Neural cell (in vitro differentiated cells): ENCODE data around the gene SLC26A4. TPM values are rescaled to one million over a fixed set of nuclear protein-coding genes. Genes with fewer than 3 reads are reported as not detected.

Experiments
- H2AFZ ChIP-seq: fragments of 200-600, 300-800 bp; sonication (generic), shearing (Covaris generic); 2 replicates; pipeline ENCODE4 v1.6.0; 2014; ENCODE audit warnings: low read depth, mild to moderate bottlenecking, antibody characterized with exemption, low read length, moderate library complexity
- H3F3A ChIP-seq: fragments of 200-600 bp; shearing (Covaris generic); 2 replicates; pipeline ENCODE4 v1.6.1; 2016; ENCODE audit warnings: mild to moderate bottlenecking, moderate library complexity, mixed read lengths, antibody characterized with exemption, low read length; ENCODE audit not compliant: insufficient read depth, poor library complexity, severe bottlenecking
- H3K27ac ChIP-seq: fragments of 200-600, 300-800 bp; sonication (generic), shearing (Covaris generic); 2 replicates; pipeline ENCODE4 v1.5.1; 2014; ENCODE audit warnings: mild to moderate bottlenecking, low read length, moderate library complexity
- H3K27me3 ChIP-seq: fragments of 300-800, 200-600 bp; sonication (generic), shearing (Covaris generic); 2 replicates; pipeline ENCODE4 v1.6.0; 2014; ENCODE audit warnings: mild to moderate bottlenecking, low read depth, low read length, moderate library complexity; ENCODE audit not compliant: insufficient read depth
- H3K36me3 ChIP-seq: fragments of 300-800, 200-600 bp; sonication (generic), shearing (Covaris generic); 2 replicates; pipeline ENCODE4 v1.5.1; 2014; ENCODE audit warnings: mild to moderate bottlenecking, antibody characterized with exemption, low read length, moderate library complexity; ENCODE audit not compliant: insufficient read depth
- H3K4me2 ChIP-seq: fragments of 300-800, 200-600 bp; sonication (generic), shearing (Covaris generic); 2 replicates; pipeline ENCODE4 v1.6.0; 2014; ENCODE audit warnings: mild to moderate bottlenecking, low read length
- H3K4me3 ChIP-seq: fragments of 300-800, 200-600 bp; sonication (generic), shearing (Covaris generic); 2 replicates; pipeline ENCODE4 v1.5.1; 2014; ENCODE audit warnings: mild to moderate bottlenecking, low read length, moderate library complexity
- H3K79me2 ChIP-seq: fragments of 200-600 bp; shearing (Covaris generic); replicated peaks from 2 replicates; pipeline ENCODE4 v1.6.0; 2014; ENCODE audit warnings: mild to moderate bottlenecking, low read length, moderate library complexity; ENCODE audit not compliant: insufficient read depth
- H3K9ac ChIP-seq: fragments of 300-800, 200-600 bp; sonication (generic), shearing (Covaris generic); 2 replicates; pipeline ENCODE4 v1.6.1; 2016; ENCODE audit warnings: mild to moderate bottlenecking, low read length, mixed read lengths
- H3K9me2 ChIP-seq: fragments of 200-600 bp; shearing (Covaris generic); 2 replicates; pipeline ENCODE4 v1.6.1; 2016; ENCODE audit warnings: mild to moderate bottlenecking, low read length, mixed read lengths; ENCODE audit not compliant: insufficient read depth
- H3K9me3 ChIP-seq: fragments of 200-600, 300-800 bp; sonication (generic), shearing (Covaris generic); 2 replicates; pipeline ENCODE4 v1.6.1; 2016; ENCODE audit warnings: mild to moderate bottlenecking, mixed run types, low read length, moderate library complexity, mixed read lengths
- H4K20me1 ChIP-seq: fragments of 200-600 bp; shearing (Covaris generic); 2 replicates; pipeline ENCODE4 v1.6.1; 2016; ENCODE audit warnings: mild to moderate bottlenecking, mixed run types; ENCODE audit not compliant: insufficient read depth
- CTCF ChIP-seq: fragments of 450-650 bp; IDR thresholded peaks from 2 replicates; pipeline ENCODE4 v1.5.1; 2014; ENCODE audit warnings: antibody characterized with exemption, mild to moderate bottlenecking, moderate library complexity; ENCODE audit not compliant: poor library complexity, severe bottlenecking
- EP300 ChIP-seq: fragments of 450-650 bp; conservative IDR thresholded peaks from 2 replicates; pipeline ENCODE4 v1.6.1; 2014; ENCODE audit warnings: antibody characterized with exemption, mild to moderate bottlenecking, moderate library complexity; ENCODE audit not compliant: poor library complexity, severe bottlenecking
- POLR2AphosphoS5 ChIP-seq: IDR thresholded peaks from 2 replicates; pipeline ENCODE4 v1.6.1; 2012
- RAD21 ChIP-seq: fragments of 450-650 bp; conservative IDR thresholded peaks from 2 replicates; pipeline ENCODE4 v1.6.1; 2014; ENCODE audit warnings: antibody characterized with exemption, mild to moderate bottlenecking, moderate library complexity
- TAF1 ChIP-seq: IDR thresholded peaks from 2 replicates; pipeline ENCODE4 v1.6.1; 2012; ENCODE audit warnings: low read depth
- polyA plus RNA-seq: library from polyadenylated mRNA; depleted of rRNA; stranded (reverse); fragments of >200 nt; gene quantifications from 2 replicates; pipeline ENCODE4 v1.2.3, GENCODE V29; 2014
- TF ChIP-seq, protein P1 (sequence below): IDR thresholded peaks from 2 replicates; pipeline ENCODE4 v1.6.1; 2012; ENCODE audit warnings: borderline replicate concordance

SLC26A4 gene
- polyA plus RNA-seq, 1 donor from 2014 or later, result not detected

- H3K9me2 ChIP-seq, result no peaks in the 10 kb centered on the region
- no peak overlapping the region for H3K4me3 ChIP-seq
- no peak overlapping the region for H2AFZ ChIP-seq
- H3K9me3 ChIP-seq, result no peaks in the 10 kb centered on the region
- TF ChIP-seq RAD21, result no peak
- TF ChIP-seq, protein P1, sequence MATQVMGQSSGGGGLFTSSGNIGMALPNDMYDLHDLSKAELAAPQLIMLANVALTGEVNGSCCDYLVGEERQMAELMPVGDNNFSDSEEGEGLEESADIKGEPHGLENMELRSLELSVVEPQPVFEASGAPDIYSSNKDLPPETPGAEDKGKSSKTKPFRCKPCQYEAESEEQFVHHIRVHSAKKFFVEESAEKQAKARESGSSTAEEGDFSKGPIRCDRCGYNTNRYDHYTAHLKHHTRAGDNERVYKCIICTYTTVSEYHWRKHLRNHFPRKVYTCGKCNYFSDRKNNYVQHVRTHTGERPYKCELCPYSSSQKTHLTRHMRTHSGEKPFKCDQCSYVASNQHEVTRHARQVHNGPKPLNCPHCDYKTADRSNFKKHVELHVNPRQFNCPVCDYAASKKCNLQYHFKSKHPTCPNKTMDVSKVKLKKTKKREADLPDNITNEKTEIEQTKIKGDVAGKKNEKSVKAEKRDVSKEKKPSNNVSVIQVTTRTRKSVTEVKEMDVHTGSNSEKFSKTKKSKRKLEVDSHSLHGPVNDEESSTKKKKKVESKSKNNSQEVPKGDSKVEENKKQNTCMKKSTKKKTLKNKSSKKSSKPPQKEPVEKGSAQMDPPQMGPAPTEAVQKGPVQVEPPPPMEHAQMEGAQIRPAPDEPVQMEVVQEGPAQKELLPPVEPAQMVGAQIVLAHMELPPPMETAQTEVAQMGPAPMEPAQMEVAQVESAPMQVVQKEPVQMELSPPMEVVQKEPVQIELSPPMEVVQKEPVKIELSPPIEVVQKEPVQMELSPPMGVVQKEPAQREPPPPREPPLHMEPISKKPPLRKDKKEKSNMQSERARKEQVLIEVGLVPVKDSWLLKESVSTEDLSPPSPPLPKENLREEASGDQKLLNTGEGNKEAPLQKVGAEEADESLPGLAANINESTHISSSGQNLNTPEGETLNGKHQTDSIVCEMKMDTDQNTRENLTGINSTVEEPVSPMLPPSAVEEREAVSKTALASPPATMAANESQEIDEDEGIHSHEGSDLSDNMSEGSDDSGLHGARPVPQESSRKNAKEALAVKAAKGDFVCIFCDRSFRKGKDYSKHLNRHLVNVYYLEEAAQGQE, result no peak
- TF ChIP-seq POLR2AphosphoS5, result no peak
- no peaks in the 10 kb centered on the region for H3F3A ChIP-seq
- no peaks in the 10 kb centered on the region for H3K79me2 ChIP-seq
- no peak overlapping the region for H3K27ac ChIP-seq
- H4K20me1 ChIP-seq, result no peaks in the 10 kb centered on the region
- H3K4me2 ChIP-seq, result no peak overlapping the region
- H3K36me3 ChIP-seq, result no peaks in the 10 kb centered on the region
- no peak overlapping the region for H3K9ac ChIP-seq
- peaks cover 12% of the 10 kb centered on the region for H3K27me3 ChIP-seq
Measured at GRCh38 chr7:107667341-107667740, 6.7 kb downstream of the SLC26A4 start.

GRCh38 chr7:107668296-107668695 lies 7.7 kb downstream of the SLC26A4 start:
- Histone ChIP-seq H3K9me3 (no peaks in the 10 kb centered on the region), H3K79me2 (no peaks in the 10 kb centered on the region), H3K27ac (no peak overlapping the region), H3K36me3 (no peaks in the 10 kb centered on the region), H3K4me2 (no peak overlapping the region), H4K20me1 (no peaks in the 10 kb centered on the region), H3K9me2 (no peaks in the 10 kb centered on the region), H3K9ac (no peak overlapping the region), H3K27me3 (peaks cover 2% of the 10 kb centered on the region), H3F3A (no peaks in the 10 kb centered on the region), H2AFZ (no peak overlapping the region), H3K4me3 (no peak overlapping the region)
- TF ChIP-seq TAF1 (no peak), CTCF (no peak), RAD21 (no peak), EP300 (no peak)
- TF ChIP-seq, protein P1, result no peak
